Astrocyte (in vitro differentiated cells and primary cell): ENCODE data around the gene SAMD5. TPM values are rescaled to one million over a fixed set of nuclear protein-coding genes. Genes with fewer than 3 reads are reported as not detected.

Source experiments
- DNase-seq: peaks from one replicate; pipeline ENCODE4 v3.0.0-alpha.2; 2010; ENCODE audit warnings: low read depth
- FAIRE-seq: peaks from 2 replicates; lab custom pipeline; 2011; peaks lifted over from hg19 to GRCh38; lab: Jason Lieb, UNC
- H2AFZ ChIP-seq: 2 replicates; pipeline ENCODE4 v1.6.0; 2012; ENCODE audit warnings: low read depth, low read length, inconsistent platforms
- H3K27ac ChIP-seq: 2 replicates; pipeline ENCODE4 v1.5.1; 2011; ENCODE audit warnings: low read depth, low read length, inconsistent platforms
- H3K27me3 ChIP-seq: 2 replicates; pipeline ENCODE4 v1.6.0; 2011; ENCODE audit warnings: low read length, inconsistent platforms; ENCODE audit not compliant: insufficient read depth
- H3K36me3 ChIP-seq: 2 replicates; pipeline ENCODE4 v1.5.1; 2011; ENCODE audit warnings: low read length, inconsistent platforms; ENCODE audit not compliant: insufficient read depth
- H3K4me1 ChIP-seq: 2 replicates; pipeline ENCODE4 v1.5.1; 2011; ENCODE audit warnings: low read length, inconsistent platforms; ENCODE audit not compliant: insufficient read depth
- H3K4me2 ChIP-seq: 2 replicates; pipeline ENCODE4 v1.6.0; 2012; ENCODE audit warnings: low read length, inconsistent platforms
- H3K4me3 ChIP-seq: 2 replicates; pipeline ENCODE4 v1.5.1; 2011; ENCODE audit warnings: low read depth, mild to moderate bottlenecking, low read length, inconsistent platforms; ENCODE audit not compliant: insufficient read depth
- H3K79me2 ChIP-seq: 2 replicates; pipeline ENCODE4 v1.6.0; 2012; ENCODE audit warnings: mild to moderate bottlenecking, low read length, inconsistent platforms; ENCODE audit not compliant: insufficient read depth
- H3K9ac ChIP-seq: 2 replicates; pipeline ENCODE4 v1.6.0; 2012; ENCODE audit warnings: mild to moderate bottlenecking, low read length, inconsistent platforms
- H3K9me3 ChIP-seq: 2 replicates; pipeline ENCODE4 v1.5.1; 2012; ENCODE audit warnings: low read depth, mild to moderate bottlenecking, low read length, inconsistent platforms; ENCODE audit not compliant: insufficient read depth
- H4K20me1 ChIP-seq: 2 replicates; pipeline ENCODE4 v1.6.0; 2012; ENCODE audit warnings: low read length, inconsistent platforms; ENCODE audit not compliant: insufficient read depth
- H3K27ac Mint-ChIP-seq: one replicate; pipeline ENCODE4 v1.8.0; 2021; ENCODE audit warnings: mild to moderate bottlenecking, mixed read lengths; ENCODE audit not compliant: unreplicated experiment
- H3K27me3 Mint-ChIP-seq: one replicate; pipeline ENCODE4 v1.8.0; 2021; ENCODE audit warnings: low read depth, mixed read lengths; ENCODE audit not compliant: unreplicated experiment
- H3K36me3 Mint-ChIP-seq: one replicate; pipeline ENCODE4 v1.8.0; 2021; ENCODE audit warnings: low read depth, mixed read lengths; ENCODE audit not compliant: unreplicated experiment
- H3K4me1 Mint-ChIP-seq: one replicate; pipeline ENCODE4 v1.8.0; 2021; ENCODE audit warnings: low read depth, mixed read lengths; ENCODE audit not compliant: unreplicated experiment
- H3K4me3 Mint-ChIP-seq: one replicate; pipeline ENCODE4 v1.8.0; 2021; ENCODE audit warnings: mild to moderate bottlenecking, moderate library complexity, mixed read lengths; ENCODE audit not compliant: unreplicated experiment
- H3K9me3 Mint-ChIP-seq: one replicate; pipeline ENCODE4 v1.8.0; 2021; ENCODE audit warnings: mild to moderate bottlenecking, mixed read lengths; ENCODE audit not compliant: unreplicated experiment
- EZH2 ChIP-seq: IDR thresholded peaks from 2 replicates; pipeline ENCODE4 v1.6.1; 2012; ENCODE audit warnings: mild to moderate bottlenecking, low read length, inconsistent platforms; ENCODE audit not compliant: insufficient read depth
- total RNA-seq: library from RNA; stranded (reverse); gene quantifications from 2 replicates; pipeline ENCODE4 v1.2.1, GENCODE V29; 2021
- TF ChIP-seq, protein P1 (sequence below): IDR thresholded peaks from 2 replicates; pipeline ENCODE4 v1.5.1; 2011; ENCODE audit warnings: low read depth, mild to moderate bottlenecking, inconsistent platforms, low read length, moderate library complexity; ENCODE audit not compliant: insufficient read depth

The SAMD5 gene
- total RNA-seq, 1 donor from 2014 or later, result 0.93 TPM

DNA sequence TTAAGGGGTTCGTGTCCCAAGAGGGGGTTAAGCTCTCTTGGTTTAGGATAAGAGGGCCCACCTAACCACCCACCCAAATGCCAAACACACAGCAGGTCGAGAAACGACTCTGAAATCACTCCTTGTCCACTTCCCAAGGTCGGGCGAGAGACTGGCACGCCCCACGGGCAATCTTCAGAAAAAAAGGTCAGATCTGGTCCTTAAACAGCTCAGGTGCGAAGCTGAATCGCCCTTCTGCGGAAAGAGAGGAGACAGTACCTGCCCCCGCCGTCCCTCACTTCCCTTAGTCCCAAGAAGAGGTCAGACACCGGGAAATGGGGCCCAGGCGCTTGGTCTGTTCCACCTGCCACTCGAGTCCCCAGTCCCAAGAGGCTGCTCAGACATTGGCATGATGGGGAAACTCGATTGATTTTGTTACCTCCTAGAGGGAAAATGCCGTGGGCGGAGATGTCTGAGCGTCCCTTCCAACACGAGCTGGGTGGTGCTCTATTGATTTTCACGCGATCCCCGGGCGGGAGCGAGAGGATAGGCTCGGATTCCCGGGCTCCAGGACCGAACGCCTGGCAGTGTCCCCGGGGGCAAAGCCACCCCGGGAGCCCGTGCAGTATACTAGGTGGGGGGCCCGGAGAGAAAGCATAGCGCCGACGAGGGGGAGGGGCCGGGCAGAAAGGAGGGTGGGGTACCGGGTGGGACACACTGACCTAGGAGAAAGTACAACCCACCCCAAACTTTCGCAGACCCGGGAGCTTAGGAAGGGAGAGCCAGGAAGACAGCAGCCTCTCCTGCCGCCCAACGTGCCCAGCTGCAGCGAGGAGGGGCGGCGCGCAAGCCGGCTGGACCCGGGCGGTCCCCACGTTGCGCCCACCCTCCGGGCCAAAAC is 1.1 kb upstream of the SAMD5 start:
- Histone ChIP-seq H3K4me1 (peaks cover 10% of the 10 kb centered on the region), H3K4me3 (peak overlapping the region; percentile 85), H3K4me2 (peak overlapping the region; percentile 99), H3K36me3 (no peaks in the 10 kb centered on the region), H3K79me2 (no peaks in the 10 kb centered on the region), H3K27ac (no peak overlapping the region), H3K27me3 (peaks cover 16% of the 10 kb centered on the region), H3K9ac (peak overlapping the region; percentile 77), H3K9me3 (no peaks in the 10 kb centered on the region), H4K20me1 (no peaks in the 10 kb centered on the region), H2AFZ (peak overlapping the region; percentile 89)
- peaks cover 46% of the 10 kb centered on the region for H3K27me3 Mint-ChIP-seq
- peak overlapping the region; percentile 84 for H3K4me3 Mint-ChIP-seq
- H3K4me1 Mint-ChIP-seq, result no peaks in the 10 kb centered on the region
- FAIRE-seq, result no peak
- H3K36me3 Mint-ChIP-seq, result no peaks in the 10 kb centered on the region
- TF ChIP-seq EZH2, result no peak
- TF ChIP-seq, protein P1, sequence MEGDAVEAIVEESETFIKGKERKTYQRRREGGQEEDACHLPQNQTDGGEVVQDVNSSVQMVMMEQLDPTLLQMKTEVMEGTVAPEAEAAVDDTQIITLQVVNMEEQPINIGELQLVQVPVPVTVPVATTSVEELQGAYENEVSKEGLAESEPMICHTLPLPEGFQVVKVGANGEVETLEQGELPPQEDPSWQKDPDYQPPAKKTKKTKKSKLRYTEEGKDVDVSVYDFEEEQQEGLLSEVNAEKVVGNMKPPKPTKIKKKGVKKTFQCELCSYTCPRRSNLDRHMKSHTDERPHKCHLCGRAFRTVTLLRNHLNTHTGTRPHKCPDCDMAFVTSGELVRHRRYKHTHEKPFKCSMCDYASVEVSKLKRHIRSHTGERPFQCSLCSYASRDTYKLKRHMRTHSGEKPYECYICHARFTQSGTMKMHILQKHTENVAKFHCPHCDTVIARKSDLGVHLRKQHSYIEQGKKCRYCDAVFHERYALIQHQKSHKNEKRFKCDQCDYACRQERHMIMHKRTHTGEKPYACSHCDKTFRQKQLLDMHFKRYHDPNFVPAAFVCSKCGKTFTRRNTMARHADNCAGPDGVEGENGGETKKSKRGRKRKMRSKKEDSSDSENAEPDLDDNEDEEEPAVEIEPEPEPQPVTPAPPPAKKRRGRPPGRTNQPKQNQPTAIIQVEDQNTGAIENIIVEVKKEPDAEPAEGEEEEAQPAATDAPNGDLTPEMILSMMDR, result no peak
- DNase-seq, result no peak
- H3K27ac Mint-ChIP-seq, result no peak overlapping the region
- H3K9me3 Mint-ChIP-seq, result no peaks in the 10 kb centered on the region

GRCh38 chr6:147508866-147509608 is 547 bp downstream of the SAMD5 start:
- H3K36me3 ChIP-seq, result no peaks in the 10 kb centered on the region
- FAIRE-seq (no peak), DNase-seq (no peak)
- peak overlapping the region; percentile 85 for H3K4me3 ChIP-seq
- no peak overlapping the region for H3K27ac Mint-ChIP-seq
- no peaks in the 10 kb centered on the region for H3K79me2 ChIP-seq
- peaks cover 40% of the 10 kb centered on the region for H3K27me3 Mint-ChIP-seq
- peaks cover 16% of the 10 kb centered on the region for H3K27me3 ChIP-seq
- no peaks in the 10 kb centered on the region for H3K36me3 Mint-ChIP-seq
- peaks cover 10% of the 10 kb centered on the region for H3K4me1 ChIP-seq
- H3K4me1 Mint-ChIP-seq, result no peaks in the 10 kb centered on the region
- peak overlapping the region; percentile 97 for H2AFZ ChIP-seq
- peak overlapping the region; percentile 89 for H3K4me3 Mint-ChIP-seq
- H3K9me3 ChIP-seq, result no peaks in the 10 kb centered on the region
- H4K20me1 ChIP-seq, result no peaks in the 10 kb centered on the region
- TF ChIP-seq EZH2, result peak; percentile 61
- TF ChIP-seq, protein P1, result no peak
- H3K4me2 ChIP-seq, result peak overlapping the region; percentile 99
- H3K9me3 Mint-ChIP-seq, result no peaks in the 10 kb centered on the region
- peak overlapping the region; percentile 73 for H3K9ac ChIP-seq
- no peak overlapping the region for H3K27ac ChIP-seq
